Activated gamma-delta T cell treated with Interleukin-2 at 50 U/mL for 16 hours (primary cell): ENCODE results near the gene CCDC171.
"Not testable (repeated sequence)": the region's sequence is repeated elsewhere in the genome, so short reads cannot be mapped to it uniquely, and the experiment has no call there.

Source experiments
- DNase-seq: peaks from one replicate; pipeline ENCODE4 v3.0.0-alpha.2; 2020

Gene CCDC171

GRCh38 chr9:15570769-15571168 lies 17.9 kb downstream of the CCDC171 start:
- no peak for DNase-seq

DNA sequence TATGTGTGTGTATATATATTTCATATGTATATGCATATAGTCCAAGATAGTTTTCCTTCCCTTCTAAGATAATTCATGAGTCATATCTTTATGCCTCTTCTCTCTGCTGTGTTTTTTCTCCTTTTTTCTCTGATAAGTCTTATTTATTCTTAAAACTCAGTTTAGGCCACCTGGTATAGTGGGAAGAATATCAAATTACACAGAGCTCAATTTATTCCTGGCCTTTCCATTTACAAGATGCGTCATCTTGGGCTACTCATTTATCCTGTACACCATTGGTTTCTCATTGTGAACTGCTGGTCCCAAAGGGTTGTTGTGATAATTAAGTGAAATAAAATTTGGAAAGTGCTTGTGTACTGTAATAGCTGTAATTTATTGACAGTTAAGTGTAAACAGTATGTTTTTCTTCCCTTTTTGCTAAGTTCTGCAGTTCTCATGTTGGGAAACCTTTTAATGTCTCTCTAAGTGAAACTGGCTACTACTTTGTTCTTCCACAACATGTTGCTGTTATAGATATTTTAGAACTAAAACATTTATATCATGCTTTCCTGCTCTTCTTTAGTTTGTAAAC lies 19.4 kb downstream of the CCDC171 start:
- DNase-seq = no peak

DNA sequence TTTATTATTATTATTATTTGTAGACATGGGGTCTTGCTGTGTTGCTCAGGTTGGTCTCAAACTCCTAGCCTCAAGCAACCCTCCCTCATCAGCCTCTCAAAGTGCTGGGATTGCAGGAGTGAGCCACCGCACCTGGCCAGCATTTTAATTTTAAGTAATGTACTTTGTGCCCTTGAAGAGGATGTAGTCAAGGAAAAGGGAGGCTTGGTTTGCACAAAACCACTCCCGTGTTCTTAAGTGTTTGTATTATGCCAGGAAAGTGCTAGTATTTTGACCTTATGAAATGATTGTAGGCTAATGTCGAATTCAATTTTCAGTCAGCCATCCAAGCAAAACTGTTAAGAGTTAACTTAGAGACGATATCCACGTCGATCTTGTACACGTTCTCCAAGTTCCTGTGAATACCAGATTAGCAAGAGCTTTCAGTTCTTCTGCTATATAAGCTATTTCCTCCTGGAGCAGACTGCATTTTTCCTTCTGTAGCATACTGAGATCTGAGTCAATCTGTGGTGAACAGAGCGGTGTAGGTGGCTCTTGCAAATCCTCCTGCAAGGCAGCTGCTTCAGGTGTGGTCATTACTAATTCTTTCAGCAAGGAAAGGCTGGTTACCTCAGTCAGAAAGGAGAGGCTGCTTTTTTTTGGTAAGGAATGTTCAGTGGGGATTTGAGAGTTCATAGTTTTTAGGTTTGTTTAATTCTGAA lies 23.7 kb downstream of the CCDC171 start:
- no peak for DNase-seq

GRCh38 chr9:15578714-15579113 lies 25.9 kb downstream of the CCDC171 start:
- DNase-seq = no peak

DNA sequence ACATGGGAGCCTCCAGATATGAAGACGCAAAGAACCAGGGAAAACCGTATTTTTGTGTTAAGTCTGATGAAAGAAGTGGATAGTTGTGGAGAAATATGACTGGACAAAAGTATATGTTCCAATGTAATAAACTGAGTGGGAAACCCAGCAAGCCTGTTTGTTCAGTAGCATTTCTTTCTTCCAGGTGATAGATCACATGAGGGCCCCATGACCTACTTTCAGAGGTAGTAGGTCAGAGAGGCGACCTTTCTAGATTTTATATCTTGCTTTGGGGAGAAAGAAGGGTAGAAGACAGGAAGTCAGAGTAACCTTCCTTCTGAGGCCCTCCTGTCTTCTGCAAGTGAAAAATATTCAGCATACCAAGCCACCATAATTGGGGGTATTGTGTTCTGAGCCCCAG lies 31.5 kb downstream of the CCDC171 start:
- DNase-seq = no peak

- DNase-seq = no peak
Observed at GRCh38 chr9:15592317-15592716, 39.5 kb downstream of the CCDC171 start.

DNA sequence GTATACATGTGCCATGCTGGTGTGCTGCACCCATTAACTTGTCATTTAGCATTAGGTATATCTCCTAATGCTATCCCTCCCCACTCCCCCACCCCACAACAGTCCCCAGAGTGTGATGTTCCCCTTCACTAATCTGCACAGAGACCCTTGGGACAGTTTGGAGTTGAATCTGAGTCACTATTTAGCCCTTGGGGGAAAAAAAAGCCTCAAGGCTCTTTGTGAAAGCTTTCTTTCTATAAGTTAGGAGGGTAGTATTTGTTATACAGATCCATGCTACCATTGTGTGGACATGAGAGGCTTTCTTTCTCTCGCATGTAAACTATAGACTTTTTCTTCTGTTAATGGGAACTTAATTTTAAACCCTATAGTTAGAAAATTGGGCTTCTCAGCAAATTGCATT lies 40.1 kb downstream of the CCDC171 start:
- not testable (repeated sequence) for DNase-seq

GRCh38 chr9:15600666-15601330 lies 48.0 kb downstream of the CCDC171 start:
- DNase-seq = not testable (repeated sequence)

DNA sequence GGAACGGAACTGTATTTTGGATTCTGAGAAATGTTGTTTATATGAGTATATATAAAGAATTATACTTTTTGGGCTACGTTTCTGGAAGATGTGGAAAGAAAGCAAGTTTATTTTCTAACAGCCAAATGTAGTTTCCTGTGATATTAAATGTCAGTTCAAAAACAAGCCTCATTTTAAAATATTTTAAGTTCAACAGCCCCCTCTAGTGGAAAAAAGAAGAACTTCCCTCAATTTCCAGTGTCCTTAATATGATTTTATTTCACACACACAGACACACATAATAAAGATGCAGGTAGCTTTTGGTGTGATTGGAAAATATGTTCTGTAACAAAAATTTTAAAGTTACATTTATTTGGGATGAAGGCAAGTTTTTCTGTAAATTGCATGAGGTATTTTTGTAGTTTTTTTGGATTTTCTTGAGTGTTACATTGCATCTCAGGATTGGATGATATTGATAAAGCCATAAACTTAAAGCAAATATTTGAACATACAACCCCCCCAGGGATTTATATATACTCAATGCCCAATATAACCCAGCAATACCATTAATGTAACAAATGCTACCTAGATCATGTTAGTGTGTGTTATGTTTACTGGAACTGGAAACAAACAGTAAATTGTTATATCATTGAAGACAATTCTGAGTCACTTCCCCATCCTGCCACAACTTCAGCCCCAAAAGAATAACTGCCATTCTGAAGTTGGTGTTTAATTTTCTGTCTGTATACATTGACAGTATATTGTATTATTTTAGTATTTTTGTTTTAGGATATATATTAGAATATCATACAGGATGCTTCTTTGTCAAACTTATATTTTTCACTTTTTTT lies 54.0 kb downstream of the CCDC171 start:
- no peak for DNase-seq

DNA sequence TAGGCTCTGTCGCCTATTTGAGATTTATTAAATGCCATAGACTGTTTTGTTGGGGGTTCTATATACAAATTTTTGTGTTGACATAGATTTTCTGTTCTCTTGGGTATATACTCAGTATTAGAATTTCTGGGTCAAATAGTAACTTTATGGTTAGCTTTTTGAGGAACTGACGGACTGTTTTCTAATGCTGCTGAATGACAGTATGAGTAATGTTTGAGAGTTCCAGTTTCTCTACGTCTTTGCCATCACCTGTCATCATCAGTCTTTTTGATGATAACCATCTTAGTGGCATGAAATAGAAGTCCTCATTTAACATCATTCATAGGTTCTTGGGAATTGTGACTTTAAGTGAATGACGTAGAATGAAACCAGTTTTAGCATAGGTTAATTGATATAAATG lies 60.1 kb downstream of the CCDC171 start:
- no peak for DNase-seq

GRCh38 chr9:15617782-15618181 lies 64.9 kb downstream of the CCDC171 start:
- DNase-seq = no peak

GRCh38 chr9:15618540-15619331 lies 65.9 kb downstream of the CCDC171 start:
- DNase-seq = no peak

DNA sequence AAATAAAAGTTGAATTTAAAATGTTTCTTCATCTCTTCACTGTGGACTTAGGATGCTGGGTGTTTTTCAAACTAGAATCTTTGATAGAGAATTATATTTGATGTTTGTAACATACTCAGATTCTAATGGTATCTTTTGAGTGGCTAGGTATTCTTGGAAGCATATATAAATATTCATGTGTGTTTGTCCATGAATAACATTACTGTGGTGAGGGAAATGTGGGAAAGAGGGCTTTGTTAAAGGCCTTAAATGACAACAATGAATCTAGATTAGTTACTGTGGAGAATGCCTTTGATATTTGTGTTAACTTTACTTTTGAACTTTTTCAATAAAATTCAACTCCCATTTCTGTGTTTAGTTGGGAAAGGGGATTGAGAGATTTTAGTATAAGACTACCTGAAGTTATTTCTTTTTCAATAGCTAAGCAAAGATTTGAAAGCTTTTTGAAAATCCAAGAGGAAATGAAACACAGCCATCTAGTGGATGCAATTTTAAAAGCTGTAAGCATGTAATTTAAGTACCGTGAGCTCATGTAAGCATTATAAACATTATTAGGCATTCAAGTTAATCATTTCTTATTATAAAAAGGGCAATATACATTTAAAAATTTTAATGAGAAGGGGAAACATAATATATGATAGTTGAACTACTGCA lies 69.6 kb downstream of the CCDC171 start:
- DNase-seq = no peak

DNA sequence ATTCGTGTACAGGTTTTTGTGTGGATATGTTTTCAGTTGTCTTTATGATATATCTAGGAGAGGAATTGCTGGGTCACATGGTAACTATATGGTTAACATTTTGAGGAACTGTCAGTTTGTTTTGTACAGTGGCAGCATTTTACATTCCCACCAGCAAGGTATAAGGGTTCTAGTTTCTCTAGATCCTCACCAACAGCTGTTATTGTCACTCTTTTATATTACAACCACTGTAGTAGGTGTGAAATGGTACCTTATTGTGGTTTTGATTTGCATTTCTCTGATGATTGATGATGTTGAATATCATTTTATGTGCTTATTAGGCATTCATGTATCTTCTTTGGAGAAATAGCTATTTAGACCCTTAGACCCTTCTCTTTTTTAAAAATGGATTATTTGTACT lies 82.9 kb downstream of the CCDC171 start:
- DNase-seq = no peak

DNA sequence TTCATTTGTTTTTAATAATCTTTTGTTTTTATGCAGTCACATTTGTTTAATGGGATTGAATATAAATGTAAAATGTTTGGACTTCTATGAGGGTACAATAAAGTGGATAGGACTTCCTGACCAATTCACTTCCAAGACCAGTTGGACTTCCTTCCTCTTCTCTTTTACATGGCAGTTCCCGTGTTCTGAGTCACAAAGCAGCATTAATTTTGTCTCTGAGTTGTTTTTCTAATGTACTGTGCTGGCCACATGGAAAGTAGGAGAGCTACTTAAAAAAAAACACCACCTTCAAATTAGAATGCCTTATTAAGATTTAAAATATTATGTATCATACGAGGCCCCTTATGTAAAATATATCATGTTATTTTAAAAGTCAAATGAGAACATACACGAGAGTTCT lies 87.3 kb downstream of the CCDC171 start:
- DNase-seq = no peak

GRCh38 chr9:15641291-15641690 lies 88.4 kb downstream of the CCDC171 start:
- no peak for DNase-seq

DNA sequence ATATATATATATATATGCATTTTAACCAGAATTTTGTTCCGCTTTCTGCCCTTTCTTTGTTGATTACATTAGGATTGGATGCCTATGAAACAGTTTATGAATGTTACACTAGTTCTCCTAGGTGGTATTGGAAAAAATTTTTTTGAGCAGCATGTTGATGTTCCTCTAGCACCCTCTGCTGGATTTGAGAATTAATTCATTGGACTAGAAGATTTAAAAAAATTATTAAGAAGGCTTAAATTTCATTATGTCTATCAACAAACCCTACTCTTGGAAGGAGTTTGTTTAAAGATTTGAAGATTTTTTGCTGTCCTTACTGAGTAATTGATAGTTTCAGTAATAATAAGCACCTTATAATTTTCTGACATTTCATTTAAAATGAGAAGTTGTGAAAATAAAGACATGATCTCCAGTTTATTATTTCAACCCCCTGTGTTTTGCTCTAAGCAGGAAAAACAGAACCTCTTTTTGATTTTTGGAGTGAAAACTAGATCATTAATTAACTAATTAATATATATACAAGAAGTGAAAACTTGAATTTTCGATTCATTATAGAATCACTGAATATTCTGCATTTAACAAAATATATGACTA lies 89.6 kb downstream of the CCDC171 start:
- no peak for DNase-seq

DNA sequence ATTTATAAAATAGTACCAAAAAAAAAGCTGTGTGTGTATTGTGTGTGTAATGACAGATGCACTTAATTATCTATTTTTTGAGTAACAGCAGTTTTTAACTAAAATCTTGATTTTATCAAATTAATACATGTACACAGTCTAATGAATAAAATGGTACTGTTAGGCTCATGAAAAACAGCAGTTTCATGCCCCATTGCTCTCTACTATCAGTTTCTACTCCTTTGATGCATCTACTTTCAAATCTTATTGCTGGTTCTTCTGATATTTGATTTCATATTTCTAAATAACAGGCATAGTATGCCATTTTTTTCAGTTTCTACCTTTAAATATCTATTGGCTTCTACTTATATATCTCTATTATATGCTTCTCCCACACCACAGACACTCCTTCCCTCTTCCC lies 117.4 kb downstream of the CCDC171 start:
- no peak for DNase-seq

DNA sequence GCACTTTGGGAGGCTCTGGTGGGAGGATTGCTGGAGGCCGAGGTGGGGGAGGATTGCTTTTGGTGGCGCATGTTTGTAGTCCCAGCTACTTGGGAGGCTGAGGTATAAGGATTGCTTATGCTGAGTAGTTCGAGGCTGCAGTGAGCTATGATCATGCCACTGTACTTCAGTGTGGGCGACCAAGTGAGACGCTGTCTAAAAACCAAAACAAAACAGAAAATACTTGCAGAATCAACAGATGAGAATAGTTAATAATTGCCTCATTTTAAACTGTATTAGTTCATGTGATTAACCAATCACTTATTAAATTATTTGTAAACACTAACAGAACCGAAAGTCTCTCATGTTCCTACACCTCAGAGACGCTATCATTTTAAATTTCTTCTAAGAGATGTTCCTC lies 118.1 kb downstream of the CCDC171 start:
- no peak for DNase-seq

- no peak for DNase-seq
Observed at GRCh38 chr9:15693701-15694100, 140.9 kb downstream of the CCDC171 start.

- DNase-seq = no peak
Observed at GRCh38 chr9:15696979-15697378, 144.1 kb downstream of the CCDC171 start.

DNA sequence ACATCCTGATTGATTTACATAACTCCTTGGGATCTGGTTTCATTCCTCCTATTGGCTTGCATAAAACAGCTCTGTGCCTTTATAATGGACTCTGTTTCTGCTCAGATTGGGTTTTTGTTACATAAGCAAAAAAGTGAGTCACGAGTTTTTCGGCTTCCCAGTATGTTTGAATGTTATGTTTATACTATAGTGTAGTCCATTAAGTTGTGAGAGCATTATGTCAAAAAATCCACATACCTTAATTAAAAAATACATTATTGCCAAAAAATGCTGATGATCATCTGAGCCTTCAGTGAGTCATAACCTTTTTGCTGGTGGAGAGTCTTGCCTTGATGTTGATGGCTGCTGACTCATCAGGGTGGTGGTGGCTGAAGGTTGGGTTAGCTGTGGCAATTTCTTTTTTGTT lies 144.6 kb downstream of the CCDC171 start:
- no peak for DNase-seq
